ENCODE data around the gene CHN2.

GRCh38 chr7:29331163-29331562 lies 136.6 kb downstream of the CHN2 start:
- TF ChIP-seq ESRRA (CRISPR knock-in tag; IDR thresholded peaks at IDR 0.05; ENCODE audit: borderline replicate concordance): no peak
- no peak for TF ChIP-seq CTCF (IDR thresholded peaks at IDR 0.05)
- TF ChIP-seq IRF1 (CRISPR knock-in tag; IDR thresholded peaks at IDR 0.05): no peak
- TF ChIP-seq ZBTB43 (CRISPR knock-in tag; IDR thresholded peaks at IDR 0.05): no peak
- no peak for TF ChIP-seq ATF2 (CRISPR knock-in tag; IDR thresholded peaks at IDR 0.05; ENCODE audit: borderline replicate concordance, low read depth)
- no peak for TF ChIP-seq NR2C2 (CRISPR knock-in tag; IDR thresholded peaks at IDR 0.05)
- no peak for TF ChIP-seq E2F4 (CRISPR knock-in tag; IDR thresholded peaks at IDR 0.05; ENCODE audit: borderline replicate concordance, low read depth)
- no peak for TF ChIP-seq ELF4 (CRISPR knock-in tag; IDR thresholded peaks at IDR 0.05; ENCODE audit: low read depth)

Measured in WTC11 (cell line).